ENCODE data around the gene PSG5.
A peak's percentile ranks its signal among the peaks of the same experiment; 100 is the strongest.
"Not testable (repeated sequence)": the region's sequence is repeated elsewhere in the genome, so short reads cannot be mapped to it uniquely, and the experiment has no call there.

PSG5 gene

DNA sequence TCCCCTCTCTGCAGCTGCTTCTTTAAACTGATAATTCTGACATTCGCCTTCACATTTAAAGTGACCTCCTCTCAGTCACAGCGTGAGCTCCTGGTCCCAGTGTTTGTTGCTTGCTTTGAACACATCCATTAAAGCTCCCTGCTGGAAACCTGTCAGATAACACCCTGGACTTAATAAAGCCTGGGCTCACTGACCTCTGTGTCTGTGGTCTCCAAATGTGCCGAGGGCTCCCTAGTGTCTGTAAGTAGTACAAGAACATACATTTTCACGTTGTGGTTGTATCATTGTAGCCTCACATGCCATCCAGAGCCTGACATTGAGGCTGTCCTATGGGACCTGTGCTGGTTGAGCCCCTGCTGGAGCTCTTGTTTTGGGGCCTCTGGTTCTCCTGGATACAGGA lies 21.7 kb upstream of the PSG5 start:
- no peaks in the 10 kb centered on the region for H3K9me3 ChIP-seq (ENCODE audit: low read length)
- TF ChIP-seq EZH2 (IDR thresholded peaks at IDR 0.05; ENCODE audit: borderline replicate concordance, low read length): no peak
- TF ChIP-seq, protein P1, sequence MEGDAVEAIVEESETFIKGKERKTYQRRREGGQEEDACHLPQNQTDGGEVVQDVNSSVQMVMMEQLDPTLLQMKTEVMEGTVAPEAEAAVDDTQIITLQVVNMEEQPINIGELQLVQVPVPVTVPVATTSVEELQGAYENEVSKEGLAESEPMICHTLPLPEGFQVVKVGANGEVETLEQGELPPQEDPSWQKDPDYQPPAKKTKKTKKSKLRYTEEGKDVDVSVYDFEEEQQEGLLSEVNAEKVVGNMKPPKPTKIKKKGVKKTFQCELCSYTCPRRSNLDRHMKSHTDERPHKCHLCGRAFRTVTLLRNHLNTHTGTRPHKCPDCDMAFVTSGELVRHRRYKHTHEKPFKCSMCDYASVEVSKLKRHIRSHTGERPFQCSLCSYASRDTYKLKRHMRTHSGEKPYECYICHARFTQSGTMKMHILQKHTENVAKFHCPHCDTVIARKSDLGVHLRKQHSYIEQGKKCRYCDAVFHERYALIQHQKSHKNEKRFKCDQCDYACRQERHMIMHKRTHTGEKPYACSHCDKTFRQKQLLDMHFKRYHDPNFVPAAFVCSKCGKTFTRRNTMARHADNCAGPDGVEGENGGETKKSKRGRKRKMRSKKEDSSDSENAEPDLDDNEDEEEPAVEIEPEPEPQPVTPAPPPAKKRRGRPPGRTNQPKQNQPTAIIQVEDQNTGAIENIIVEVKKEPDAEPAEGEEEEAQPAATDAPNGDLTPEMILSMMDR (IDR thresholded peaks at IDR 0.05; ENCODE audit: low read length): no peak
- H2AFZ ChIP-seq (ENCODE audit: low read length): no peak overlapping the region
- H3K4me1 ChIP-seq (ENCODE audit: insufficient read depth, low read length, severe bottlenecking): no peaks in the 10 kb centered on the region
- H3K79me2 ChIP-seq (ENCODE audit: insufficient read depth, low read length): no peaks in the 10 kb centered on the region
- no peak overlapping the region for H3K9ac ChIP-seq (ENCODE audit: low read length)
- no peaks in the 10 kb centered on the region for H3K9me2 ChIP-seq (ENCODE audit: low read depth, low read length)
- H3K36me3 ChIP-seq (ENCODE audit: insufficient read depth, low read length): no peaks in the 10 kb centered on the region
- no peak overlapping the region for H3K4me3 ChIP-seq (ENCODE audit: low read depth, low read length, poor library complexity, severe bottlenecking)
- H3K27ac ChIP-seq (ENCODE audit: low read depth, low read length, poor library complexity, severe bottlenecking): no peak overlapping the region
- H3K27me3 ChIP-seq (ENCODE audit: insufficient read depth, low read length): no peaks in the 10 kb centered on the region
- H3F3A ChIP-seq (ENCODE audit: insufficient read depth, low read length): no peaks in the 10 kb centered on the region
- no peaks in the 10 kb centered on the region for H4K20me1 ChIP-seq (ENCODE audit: insufficient read depth, low read length)
- H3K4me2 ChIP-seq (ENCODE audit: low read length): no peak overlapping the region

GRCh38 chr19:43207174-43207573 lies 20.8 kb upstream of the PSG5 start:
- not testable (repeated sequence) for H3K9me3 ChIP-seq (ENCODE audit: low read length); H3K4me2 ChIP-seq (ENCODE audit: low read length); H3K4me3 ChIP-seq (ENCODE audit: low read depth, low read length, poor library complexity, severe bottlenecking); H3K27ac ChIP-seq (ENCODE audit: low read depth, low read length, poor library complexity, severe bottlenecking); H3K4me1 ChIP-seq (ENCODE audit: insufficient read depth, low read length, severe bottlenecking); H3F3A ChIP-seq (ENCODE audit: insufficient read depth, low read length); H2AFZ ChIP-seq (ENCODE audit: low read length); H3K36me3 ChIP-seq (ENCODE audit: insufficient read depth, low read length); H3K9ac ChIP-seq (ENCODE audit: low read length); H3K9me2 ChIP-seq (ENCODE audit: low read depth, low read length); H4K20me1 ChIP-seq (ENCODE audit: insufficient read depth, low read length); H3K27me3 ChIP-seq (ENCODE audit: insufficient read depth, low read length); H3K79me2 ChIP-seq (ENCODE audit: insufficient read depth, low read length)
- TF ChIP-seq, protein P1 (IDR thresholded peaks at IDR 0.05; ENCODE audit: low read length): peak; percentile 28; the same call in 1 of the 2 replicates

DNA sequence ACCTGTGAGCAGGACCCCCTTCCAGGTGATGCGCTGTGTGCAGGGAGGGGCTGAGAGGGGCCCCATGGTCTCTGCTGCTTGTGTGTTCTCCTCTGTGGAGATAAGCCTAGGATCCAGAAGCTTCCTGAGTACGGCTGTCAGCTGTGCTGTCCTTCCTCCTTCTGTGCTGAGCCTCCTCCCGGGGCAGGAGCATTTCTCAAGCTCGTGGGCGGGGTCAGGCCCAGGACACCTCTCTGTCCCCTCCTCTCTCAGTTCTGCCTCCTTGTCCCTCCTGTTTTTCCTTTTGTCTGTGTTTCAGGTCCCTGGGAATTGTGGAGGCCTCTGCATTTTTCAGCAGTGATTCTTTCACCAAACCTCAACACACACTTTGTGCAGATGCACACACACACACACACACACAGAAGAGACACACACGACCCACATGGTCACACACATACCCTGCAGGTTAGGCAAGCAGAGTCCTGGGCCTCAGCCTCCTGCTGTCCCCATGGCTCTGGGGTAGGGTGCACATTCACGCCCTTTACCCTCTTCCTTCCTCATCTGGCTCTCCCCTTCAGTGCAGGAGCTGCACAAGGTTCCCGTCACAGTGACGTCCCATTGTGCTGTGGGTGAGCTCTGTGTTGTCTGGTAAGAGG lies 19.3 kb upstream of the PSG5 start, which contains the start of gene PSG4:
PSG4 (minus strand) TSS at position 168 of the 635 bp plus-strand sequence; CDS start at position 66, 102 bp downstream.
- not testable (repeated sequence) for H4K20me1 ChIP-seq (ENCODE audit: insufficient read depth, low read length); H3K79me2 ChIP-seq (ENCODE audit: insufficient read depth, low read length); H3K4me2 ChIP-seq (ENCODE audit: low read length); H3F3A ChIP-seq (ENCODE audit: insufficient read depth, low read length); H3K9ac ChIP-seq (ENCODE audit: low read length); H3K4me1 ChIP-seq (ENCODE audit: insufficient read depth, low read length, severe bottlenecking); H3K9me2 ChIP-seq (ENCODE audit: low read depth, low read length); H3K36me3 ChIP-seq (ENCODE audit: insufficient read depth, low read length); H3K27ac ChIP-seq (ENCODE audit: low read depth, low read length, poor library complexity, severe bottlenecking); H3K27me3 ChIP-seq (ENCODE audit: insufficient read depth, low read length); H3K4me3 ChIP-seq (ENCODE audit: low read depth, low read length, poor library complexity, severe bottlenecking); H3K9me3 ChIP-seq (ENCODE audit: low read length); H2AFZ ChIP-seq (ENCODE audit: low read length)

GRCh38 chr19:43203611-43204010 lies 17.3 kb upstream of the PSG5 start:
- H3K9ac ChIP-seq (ENCODE audit: low read length); H2AFZ ChIP-seq (ENCODE audit: low read length); H3K4me2 ChIP-seq (ENCODE audit: low read length); H3K4me1 ChIP-seq (ENCODE audit: insufficient read depth, low read length, severe bottlenecking); H3K9me3 ChIP-seq (ENCODE audit: low read length); H3K27me3 ChIP-seq (ENCODE audit: insufficient read depth, low read length); H3K27ac ChIP-seq (ENCODE audit: low read depth, low read length, poor library complexity, severe bottlenecking); H3F3A ChIP-seq (ENCODE audit: insufficient read depth, low read length); H3K79me2 ChIP-seq (ENCODE audit: insufficient read depth, low read length); H3K4me3 ChIP-seq (ENCODE audit: low read depth, low read length, poor library complexity, severe bottlenecking); H3K36me3 ChIP-seq (ENCODE audit: insufficient read depth, low read length); H4K20me1 ChIP-seq (ENCODE audit: insufficient read depth, low read length); H3K9me2 ChIP-seq (ENCODE audit: low read depth, low read length): not testable (repeated sequence)

GRCh38 chr19:43201891-43202290 lies 15.6 kb upstream of the PSG5 start:
- not testable (repeated sequence) for H3K9ac ChIP-seq (ENCODE audit: low read length); H3F3A ChIP-seq (ENCODE audit: insufficient read depth, low read length)

GRCh38 chr19:43201337-43201801 lies 15.0 kb upstream of the PSG5 start:
- not testable (repeated sequence) for H3F3A ChIP-seq (ENCODE audit: insufficient read depth, low read length); H3K27ac ChIP-seq (ENCODE audit: low read depth, low read length, poor library complexity, severe bottlenecking); H3K4me3 ChIP-seq (ENCODE audit: low read depth, low read length, poor library complexity, severe bottlenecking); H3K9me2 ChIP-seq (ENCODE audit: low read depth, low read length); H3K27me3 ChIP-seq (ENCODE audit: insufficient read depth, low read length); H3K4me1 ChIP-seq (ENCODE audit: insufficient read depth, low read length, severe bottlenecking); H3K9ac ChIP-seq (ENCODE audit: low read length); H3K36me3 ChIP-seq (ENCODE audit: insufficient read depth, low read length); H4K20me1 ChIP-seq (ENCODE audit: insufficient read depth, low read length); H2AFZ ChIP-seq (ENCODE audit: low read length); H3K9me3 ChIP-seq (ENCODE audit: low read length); H3K79me2 ChIP-seq (ENCODE audit: insufficient read depth, low read length); H3K4me2 ChIP-seq (ENCODE audit: low read length)

More at GRCh38 chr19:43201891-43202290, 15.6 kb upstream of the PSG5 start:
- H3K4me1 ChIP-seq (ENCODE audit: insufficient read depth, low read length, severe bottlenecking); H3K79me2 ChIP-seq (ENCODE audit: insufficient read depth, low read length); H4K20me1 ChIP-seq (ENCODE audit: insufficient read depth, low read length); H3K27ac ChIP-seq (ENCODE audit: low read depth, low read length, poor library complexity, severe bottlenecking); H3K27me3 ChIP-seq (ENCODE audit: insufficient read depth, low read length); H3K4me2 ChIP-seq (ENCODE audit: low read length); H3K9me3 ChIP-seq (ENCODE audit: low read length); H2AFZ ChIP-seq (ENCODE audit: low read length); H3K36me3 ChIP-seq (ENCODE audit: insufficient read depth, low read length); H3K9me2 ChIP-seq (ENCODE audit: low read depth, low read length); H3K4me3 ChIP-seq (ENCODE audit: low read depth, low read length, poor library complexity, severe bottlenecking): not testable (repeated sequence)
